Measurements from ENCODE around the gene CASK. TPM values are rescaled to one million over a fixed set of nuclear protein-coding genes. Genes with fewer than 3 reads are reported as not detected.
A peak's percentile ranks its signal among the peaks of the same experiment; 100 is the strongest.

CASK gene
- total RNA-seq, 2 donors from 2014 or later = 90.8 to 107 TPM

DNA sequence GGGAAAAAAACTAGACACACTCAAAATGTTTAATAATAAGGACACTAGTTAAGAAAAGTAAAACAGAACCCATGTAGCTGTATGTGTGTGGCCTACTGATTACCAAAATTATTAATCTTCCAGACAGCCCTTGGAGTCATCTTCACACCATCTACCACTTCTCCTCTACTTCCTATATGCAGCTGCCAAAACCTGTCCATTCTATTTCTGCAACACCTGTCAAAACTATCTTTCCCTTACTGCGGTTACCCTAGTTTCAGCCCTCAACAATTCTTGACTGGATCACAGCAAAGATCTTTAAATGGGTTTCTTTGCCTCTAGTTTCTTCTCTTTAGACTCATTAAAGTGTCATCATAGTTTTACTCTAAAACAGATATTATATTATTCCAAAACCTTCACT lies 126.8 kb downstream of the CASK start:
- TF ChIP-seq, protein P1, sequence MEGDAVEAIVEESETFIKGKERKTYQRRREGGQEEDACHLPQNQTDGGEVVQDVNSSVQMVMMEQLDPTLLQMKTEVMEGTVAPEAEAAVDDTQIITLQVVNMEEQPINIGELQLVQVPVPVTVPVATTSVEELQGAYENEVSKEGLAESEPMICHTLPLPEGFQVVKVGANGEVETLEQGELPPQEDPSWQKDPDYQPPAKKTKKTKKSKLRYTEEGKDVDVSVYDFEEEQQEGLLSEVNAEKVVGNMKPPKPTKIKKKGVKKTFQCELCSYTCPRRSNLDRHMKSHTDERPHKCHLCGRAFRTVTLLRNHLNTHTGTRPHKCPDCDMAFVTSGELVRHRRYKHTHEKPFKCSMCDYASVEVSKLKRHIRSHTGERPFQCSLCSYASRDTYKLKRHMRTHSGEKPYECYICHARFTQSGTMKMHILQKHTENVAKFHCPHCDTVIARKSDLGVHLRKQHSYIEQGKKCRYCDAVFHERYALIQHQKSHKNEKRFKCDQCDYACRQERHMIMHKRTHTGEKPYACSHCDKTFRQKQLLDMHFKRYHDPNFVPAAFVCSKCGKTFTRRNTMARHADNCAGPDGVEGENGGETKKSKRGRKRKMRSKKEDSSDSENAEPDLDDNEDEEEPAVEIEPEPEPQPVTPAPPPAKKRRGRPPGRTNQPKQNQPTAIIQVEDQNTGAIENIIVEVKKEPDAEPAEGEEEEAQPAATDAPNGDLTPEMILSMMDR (IDR thresholded peaks at IDR 0.05) = no peak
- no peak for DNase-seq
- no peak overlapping the region for H3K27ac ChIP-seq
- intact Hi-C loops (cut with DNase I) = loop anchor here (10.0 kb wide), 1 partner anchor 1758 kb away; no protein-coding TSS in a partner anchor
- no peaks in the 10 kb centered on the region for H3K9me3 ChIP-seq
- no peak overlapping the region for H3K4me3 ChIP-seq
- no peak overlapping the region for H3K9ac ChIP-seq (ENCODE audit: low read depth in 2 of 2, low read length in 2 of 2)
- no peaks in the 10 kb centered on the region for H3K4me1 ChIP-seq
- no peaks in the 10 kb centered on the region for H3K36me3 ChIP-seq
- no peaks in the 10 kb centered on the region for H3K27me3 ChIP-seq

DNA sequence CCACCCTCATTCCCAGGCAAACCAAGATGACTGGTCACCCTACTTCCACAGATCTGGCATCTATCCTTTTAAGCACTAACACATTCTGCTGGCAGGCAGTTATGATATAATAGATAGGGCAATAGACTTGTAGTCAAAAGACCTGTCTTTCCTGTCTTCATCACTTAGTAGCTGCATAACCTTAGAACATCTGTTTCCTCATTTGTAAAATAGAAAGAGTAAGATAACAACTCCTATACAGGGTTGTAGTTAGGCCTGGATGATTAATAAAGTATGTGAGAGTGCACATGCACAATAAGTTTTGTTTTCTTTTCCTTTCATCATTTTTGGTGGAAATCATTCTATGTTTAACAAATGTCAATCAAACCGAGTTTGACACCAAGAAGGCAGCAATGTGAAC lies 127.3 kb downstream of the CASK start:
- H3K9me3 ChIP-seq = no peaks in the 10 kb centered on the region
- no peaks in the 10 kb centered on the region for H3K4me1 ChIP-seq
- no peak overlapping the region for H3K27ac ChIP-seq
- H3K4me3 ChIP-seq = no peak overlapping the region
- no peaks in the 10 kb centered on the region for H3K27me3 ChIP-seq
- intact Hi-C loops (cut with DNase I) = loop anchor here (10.0 kb wide), 1 partner anchor 1759 kb away; no protein-coding TSS in a partner anchor
- H3K36me3 ChIP-seq = no peaks in the 10 kb centered on the region
- DNase-seq = no peak
- H3K9ac ChIP-seq (ENCODE audit: low read depth in 2 of 2, low read length in 2 of 2) = no peak overlapping the region
- TF ChIP-seq, protein P1 (IDR thresholded peaks at IDR 0.05) = no peak

DNA sequence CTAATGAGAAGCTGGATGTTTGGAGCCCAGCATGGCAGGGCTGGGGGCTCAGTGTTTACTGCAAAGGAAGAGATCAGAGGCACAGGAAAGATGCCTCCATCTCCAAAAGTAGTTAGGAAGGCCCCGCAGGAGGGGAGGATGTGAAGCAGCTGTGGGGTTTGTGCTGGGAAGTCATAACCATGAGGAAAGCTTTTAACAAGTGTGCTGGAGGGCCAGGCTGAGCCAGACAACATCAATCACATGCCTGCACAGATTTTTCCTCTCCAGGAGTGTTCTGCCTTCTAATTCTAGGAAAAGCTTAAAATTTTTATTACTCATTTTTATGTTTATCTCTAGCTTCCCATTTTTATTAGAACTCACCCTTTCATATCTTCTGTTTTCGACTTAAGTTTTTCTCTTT lies 134.0 kb downstream of the CASK start:
- Histone ChIP-seq H3K36me3 (no peaks in the 10 kb centered on the region), H3K27me3 (no peaks in the 10 kb centered on the region), H3K4me1 (no peaks in the 10 kb centered on the region), H3K9ac (ENCODE audit: low read depth in 2 of 2, low read length in 2 of 2) (no peak overlapping the region), H3K4me3 (no peak overlapping the region), H3K27ac (no peak overlapping the region), H3K9me3 (no peaks in the 10 kb centered on the region)
- intact Hi-C loops (cut with DNase I) = no loop called here
- DNase-seq = no peak
- TF ChIP-seq, protein P1 (IDR thresholded peaks at IDR 0.05) = no peak

DNA sequence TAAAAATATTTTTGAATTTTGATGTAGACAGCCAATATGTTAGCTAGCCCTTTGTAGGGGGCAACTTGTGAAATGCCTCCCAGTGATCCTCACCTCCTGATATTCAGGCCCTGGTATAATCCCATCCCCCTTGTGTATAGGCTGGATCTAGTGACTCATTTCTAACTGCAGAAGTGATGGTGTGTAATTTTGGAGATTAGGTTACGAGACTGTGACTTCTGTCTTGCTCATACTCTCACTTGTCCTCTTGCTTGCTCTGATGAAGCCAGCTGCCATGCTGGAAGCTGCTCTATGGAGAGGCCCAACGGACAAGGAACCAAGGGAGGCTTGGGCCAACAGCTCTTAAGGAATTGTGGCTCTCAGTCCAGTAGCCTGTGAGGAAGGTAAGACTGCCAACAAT lies 137.7 kb downstream of the CASK start:
- H3K36me3 ChIP-seq = no peaks in the 10 kb centered on the region
- no peaks in the 10 kb centered on the region for H3K27me3 ChIP-seq
- intact Hi-C loops (cut with DNase I) = no loop called here
- TF ChIP-seq, protein P1 (IDR thresholded peaks at IDR 0.05) = no peak
- H3K9me3 ChIP-seq = no peaks in the 10 kb centered on the region
- H3K4me3 ChIP-seq = no peak overlapping the region
- H3K4me1 ChIP-seq = no peaks in the 10 kb centered on the region
- H3K27ac ChIP-seq = no peak overlapping the region
- H3K9ac ChIP-seq (ENCODE audit: low read depth in 2 of 2, low read length in 2 of 2) = no peak overlapping the region
- DNase-seq = no peak

DNA sequence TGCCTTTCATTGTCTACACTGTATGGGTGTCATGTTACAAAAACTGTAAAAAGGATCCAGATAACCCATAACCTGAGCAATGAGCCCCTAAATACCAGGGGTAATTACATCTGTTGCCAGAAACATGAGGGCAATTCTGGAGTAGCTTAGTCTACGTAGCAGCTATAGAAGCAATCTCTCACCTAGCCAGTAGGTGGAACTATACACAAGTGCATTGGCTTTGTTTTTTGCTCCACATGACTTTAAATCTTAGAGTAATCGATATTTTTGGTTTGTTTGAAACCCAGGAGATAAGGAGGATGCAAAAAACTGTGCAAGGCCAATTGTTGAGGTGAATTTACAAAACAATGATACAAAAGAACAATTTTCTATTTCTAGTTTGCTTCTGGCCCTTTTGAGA lies 141.9 kb downstream of the CASK start:
- Histone ChIP-seq H3K27ac (no peak overlapping the region), H3K27me3 (no peaks in the 10 kb centered on the region), H3K4me1 (no peaks in the 10 kb centered on the region), H3K36me3 (no peaks in the 10 kb centered on the region), H3K9me3 (no peaks in the 10 kb centered on the region), H3K9ac (ENCODE audit: low read depth in 2 of 2, low read length in 2 of 2) (no peak overlapping the region), H3K4me3 (no peak overlapping the region)
- TF ChIP-seq, protein P1 (IDR thresholded peaks at IDR 0.05) = peak; percentile 64
- no peak for DNase-seq
- intact Hi-C loops (cut with DNase I) = no loop called here

DNA sequence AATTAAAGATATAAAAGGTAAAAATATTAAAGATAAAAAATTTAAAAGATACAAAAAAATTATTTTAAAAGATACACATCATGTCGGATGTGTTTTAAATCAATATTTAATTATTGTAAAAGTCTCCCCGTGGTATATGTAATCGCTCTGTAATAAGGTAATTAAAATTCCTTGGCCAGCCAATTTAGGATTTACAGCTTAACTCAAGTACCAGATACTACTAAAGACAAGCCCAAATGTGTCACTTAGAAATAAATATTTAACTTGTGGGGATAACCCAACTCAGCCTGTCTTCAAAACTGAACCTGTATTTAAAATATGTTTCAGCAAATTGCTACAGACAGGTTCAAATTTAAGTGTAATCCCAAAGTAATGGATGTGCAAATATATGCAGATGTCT lies 143.4 kb downstream of the CASK start:
- Histone ChIP-seq H3K4me1 (no peaks in the 10 kb centered on the region), H3K27me3 (no peaks in the 10 kb centered on the region), H3K27ac (no peak overlapping the region), H3K9ac (ENCODE audit: low read depth in 2 of 2, low read length in 2 of 2) (no peak overlapping the region), H3K4me3 (no peak overlapping the region), H3K36me3 (no peaks in the 10 kb centered on the region), H3K9me3 (no peaks in the 10 kb centered on the region)
- no peak for DNase-seq
- intact Hi-C loops (cut with DNase I) = no loop called here
- TF ChIP-seq, protein P1 (IDR thresholded peaks at IDR 0.05) = no peak
